ENCODE data around the gene TRIM66. TPM values are rescaled to one million over a fixed set of nuclear protein-coding genes. Genes with fewer than 3 reads are reported as not detected.

TRIM66 gene
- total and polyA plus RNA-seq, 9 of the 15 experiments (the other 6 are each of a cell fraction or from before 2014, with no cell fraction given), result 1.1 to 7.3 (median 4.9) TPM

DNA sequence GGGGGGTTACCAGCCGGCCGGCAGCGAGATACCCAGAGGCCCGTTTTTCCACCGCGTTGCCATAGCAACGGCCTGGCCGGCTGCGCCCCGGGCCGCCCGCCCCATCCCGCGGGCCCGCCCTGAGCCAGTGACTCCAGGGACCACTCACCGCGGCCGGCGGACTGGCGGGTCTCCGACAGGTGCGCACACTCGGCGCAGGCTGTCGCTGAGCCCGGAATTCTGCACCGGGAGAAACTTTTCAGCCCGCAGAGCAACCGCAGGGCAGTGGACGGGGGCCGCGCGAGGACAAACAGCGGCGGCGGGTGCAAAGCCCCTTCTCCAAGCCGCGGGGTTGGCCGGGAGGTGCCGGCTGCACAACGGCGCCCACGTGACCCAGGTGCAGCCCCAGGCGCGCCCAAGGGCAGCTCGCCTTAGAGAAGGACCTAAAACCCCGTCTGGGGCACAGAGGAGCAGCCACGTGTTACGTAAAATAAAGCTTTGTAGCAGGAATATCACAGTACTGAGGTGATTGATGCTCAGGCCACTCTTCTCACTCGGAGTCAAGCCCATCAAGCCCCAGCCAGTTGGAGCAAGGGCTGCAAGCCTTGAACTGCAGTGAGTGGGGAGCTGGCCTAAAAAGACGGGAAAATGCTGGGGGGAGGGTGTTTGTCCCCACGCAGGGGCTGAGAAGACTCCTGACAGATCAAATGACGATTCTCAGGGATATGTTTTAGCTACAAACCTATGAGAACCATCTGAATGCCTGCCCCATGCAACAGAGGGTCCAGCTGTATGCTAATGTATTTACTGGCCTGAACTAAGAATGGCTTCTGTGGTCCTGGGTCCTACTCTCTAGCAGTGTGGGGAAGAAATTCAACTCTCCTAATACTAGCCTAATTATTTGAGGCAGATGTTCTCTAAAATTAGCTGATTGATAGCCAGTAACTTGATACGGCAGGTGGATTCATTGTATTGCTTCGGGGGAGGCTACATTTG lies 88.2 kb downstream of the TRIM66 start, which contains the start of gene STK33 (continued):
- TF ChIP-seq, protein P1, sequence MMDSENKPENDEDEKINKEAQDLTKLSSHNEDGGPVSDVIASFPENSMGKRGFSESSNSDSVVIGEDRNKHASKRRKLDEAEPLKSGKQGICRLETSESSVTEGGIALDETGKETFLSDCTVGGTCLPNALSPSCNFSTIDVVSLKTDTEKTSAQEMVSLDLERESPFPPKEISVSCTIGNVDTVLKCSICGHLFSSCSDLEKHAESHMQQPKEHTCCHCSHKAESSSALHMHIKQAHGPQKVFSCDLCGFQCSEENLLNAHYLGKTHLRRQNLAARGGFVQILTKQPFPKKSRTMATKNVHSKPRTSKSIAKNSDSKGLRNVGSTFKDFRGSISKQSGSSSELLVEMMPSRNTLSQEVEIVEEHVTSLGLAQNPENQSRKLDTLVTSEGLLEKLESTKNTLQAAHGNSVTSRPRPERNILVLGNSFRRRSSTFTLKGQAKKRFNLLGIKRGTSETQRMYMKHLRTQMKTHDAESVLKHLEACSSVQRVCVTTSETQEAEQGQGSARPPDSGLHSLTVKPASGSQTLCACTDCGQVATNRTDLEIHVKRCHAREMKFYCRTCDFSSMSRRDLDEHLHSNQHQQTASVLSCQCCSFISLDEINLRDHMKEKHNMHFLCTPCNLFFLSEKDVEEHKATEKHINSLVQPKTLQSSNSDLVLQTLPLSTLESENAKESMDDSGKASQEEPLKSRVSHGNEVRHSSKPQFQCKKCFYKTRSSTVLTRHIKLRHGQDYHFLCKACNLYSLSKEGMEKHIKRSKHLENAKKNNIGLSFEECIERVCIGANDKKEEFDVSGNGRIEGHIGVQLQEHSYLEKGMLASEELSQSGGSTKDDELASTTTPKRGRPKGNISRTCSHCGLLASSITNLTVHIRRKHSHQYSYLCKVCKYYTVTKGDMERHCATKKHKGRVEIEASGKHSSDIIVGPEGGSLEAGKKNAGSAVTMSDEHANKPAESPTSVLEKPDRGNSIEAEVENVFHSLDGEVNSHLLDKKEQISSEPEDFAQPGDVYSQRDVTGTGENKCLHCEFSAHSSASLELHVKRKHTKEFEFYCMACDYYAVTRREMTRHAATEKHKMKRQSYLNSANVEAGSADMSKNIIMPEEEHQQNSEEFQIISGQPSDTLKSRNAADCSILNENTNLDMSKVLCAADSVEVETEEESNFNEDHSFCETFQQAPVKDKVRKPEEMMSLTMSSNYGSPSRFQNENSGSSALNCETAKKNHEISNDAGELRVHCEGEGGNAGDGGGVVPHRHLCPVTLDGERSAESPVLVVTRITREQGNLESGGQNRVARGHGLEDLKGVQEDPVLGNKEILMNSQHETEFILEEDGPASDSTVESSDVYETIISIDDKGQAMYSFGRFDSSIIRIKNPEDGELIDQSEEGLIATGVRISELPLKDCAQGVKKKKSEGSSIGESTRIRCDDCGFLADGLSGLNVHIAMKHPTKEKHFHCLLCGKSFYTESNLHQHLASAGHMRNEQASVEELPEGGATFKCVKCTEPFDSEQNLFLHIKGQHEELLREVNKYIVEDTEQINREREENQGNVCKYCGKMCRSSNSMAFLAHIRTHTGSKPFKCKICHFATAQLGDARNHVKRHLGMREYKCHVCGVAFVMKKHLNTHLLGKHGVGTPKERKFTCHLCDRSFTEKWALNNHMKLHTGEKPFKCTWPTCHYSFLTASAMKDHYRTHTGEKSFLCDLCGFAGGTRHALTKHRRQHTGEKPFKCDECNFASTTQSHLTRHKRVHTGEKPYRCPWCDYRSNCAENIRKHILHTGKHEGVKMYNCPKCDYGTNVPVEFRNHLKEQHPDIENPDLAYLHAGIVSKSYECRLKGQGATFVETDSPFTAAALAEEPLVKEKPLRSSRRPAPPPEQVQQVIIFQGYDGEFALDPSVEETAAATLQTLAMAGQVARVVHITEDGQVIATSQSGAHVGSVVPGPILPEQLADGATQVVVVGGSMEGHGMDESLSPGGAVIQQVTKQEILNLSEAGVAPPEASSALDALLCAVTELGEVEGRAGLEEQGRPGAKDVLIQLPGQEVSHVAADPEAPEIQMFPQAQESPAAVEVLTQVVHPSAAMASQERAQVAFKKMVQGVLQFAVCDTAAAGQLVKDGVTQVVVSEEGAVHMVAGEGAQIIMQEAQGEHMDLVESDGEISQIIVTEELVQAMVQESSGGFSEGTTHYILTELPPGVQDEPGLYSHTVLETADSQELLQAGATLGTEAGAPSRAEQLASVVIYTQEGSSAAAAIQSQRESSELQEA (IDR thresholded peaks at IDR 0.05; ENCODE audit: low read depth), result peak; percentile 60; the same call in 1 of the 2 replicates
- TF ChIP-seq JUNB (CRISPR knock-in tag; conservative IDR thresholded peaks at IDR 0.05) (no peak), BRD9 (IDR thresholded peaks at IDR 0.05; ENCODE audit: low read depth, partially characterized antibody) (no peak), TCF7L2 (IDR thresholded peaks at IDR 0.05; ENCODE audit: low read depth, low read length) (no peak), RFX1 (IDR thresholded peaks at IDR 0.05) (peak; percentile 74), PCBP2 (IDR thresholded peaks at IDR 0.05; ENCODE audit: low read depth, low read length, poor library complexity, severe bottlenecking) (no peak)
- TF ChIP-seq, protein P2, sequence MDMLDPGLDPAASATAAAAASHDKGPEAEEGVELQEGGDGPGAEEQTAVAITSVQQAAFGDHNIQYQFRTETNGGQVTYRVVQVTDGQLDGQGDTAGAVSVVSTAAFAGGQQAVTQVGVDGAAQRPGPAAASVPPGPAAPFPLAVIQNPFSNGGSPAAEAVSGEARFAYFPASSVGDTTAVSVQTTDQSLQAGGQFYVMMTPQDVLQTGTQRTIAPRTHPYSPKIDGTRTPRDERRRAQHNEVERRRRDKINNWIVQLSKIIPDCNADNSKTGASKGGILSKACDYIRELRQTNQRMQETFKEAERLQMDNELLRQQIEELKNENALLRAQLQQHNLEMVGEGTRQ (CRISPR knock-in tag; IDR thresholded peaks at IDR 0.05), result peak; percentile 62
- TF ChIP-seq, protein P3, sequence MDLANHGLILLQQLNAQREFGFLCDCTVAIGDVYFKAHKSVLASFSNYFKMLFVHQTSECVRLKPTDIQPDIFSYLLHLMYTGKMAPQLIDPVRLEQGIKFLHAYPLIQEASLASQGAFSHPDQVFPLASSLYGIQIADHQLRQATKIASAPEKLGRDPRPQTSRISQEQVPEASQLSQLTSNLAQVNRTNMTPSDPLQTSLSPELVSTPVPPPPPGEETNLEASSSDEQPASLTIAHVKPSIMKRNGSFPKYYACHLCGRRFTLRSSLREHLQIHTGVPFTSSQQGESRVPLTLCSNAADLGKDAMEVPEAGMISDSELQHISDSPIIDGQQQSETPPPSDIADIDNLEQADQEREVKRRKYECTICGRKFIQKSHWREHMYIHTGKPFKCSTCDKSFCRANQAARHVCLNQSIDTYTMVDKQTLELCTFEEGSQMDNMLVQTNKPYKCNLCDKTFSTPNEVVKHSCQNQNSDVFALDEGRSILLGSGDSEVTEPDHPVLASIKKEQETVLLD (IDR thresholded peaks at IDR 0.05), result no peak
- TF ChIP-seq, protein P4, sequence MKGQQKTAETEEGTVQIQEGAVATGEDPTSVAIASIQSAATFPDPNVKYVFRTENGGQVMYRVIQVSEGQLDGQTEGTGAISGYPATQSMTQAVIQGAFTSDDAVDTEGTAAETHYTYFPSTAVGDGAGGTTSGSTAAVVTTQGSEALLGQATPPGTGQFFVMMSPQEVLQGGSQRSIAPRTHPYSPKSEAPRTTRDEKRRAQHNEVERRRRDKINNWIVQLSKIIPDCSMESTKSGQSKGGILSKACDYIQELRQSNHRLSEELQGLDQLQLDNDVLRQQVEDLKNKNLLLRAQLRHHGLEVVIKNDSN (CRISPR knock-in tag; IDR thresholded peaks at IDR 0.05), result peak; percentile 58
- TF ChIP-seq, protein P5, sequence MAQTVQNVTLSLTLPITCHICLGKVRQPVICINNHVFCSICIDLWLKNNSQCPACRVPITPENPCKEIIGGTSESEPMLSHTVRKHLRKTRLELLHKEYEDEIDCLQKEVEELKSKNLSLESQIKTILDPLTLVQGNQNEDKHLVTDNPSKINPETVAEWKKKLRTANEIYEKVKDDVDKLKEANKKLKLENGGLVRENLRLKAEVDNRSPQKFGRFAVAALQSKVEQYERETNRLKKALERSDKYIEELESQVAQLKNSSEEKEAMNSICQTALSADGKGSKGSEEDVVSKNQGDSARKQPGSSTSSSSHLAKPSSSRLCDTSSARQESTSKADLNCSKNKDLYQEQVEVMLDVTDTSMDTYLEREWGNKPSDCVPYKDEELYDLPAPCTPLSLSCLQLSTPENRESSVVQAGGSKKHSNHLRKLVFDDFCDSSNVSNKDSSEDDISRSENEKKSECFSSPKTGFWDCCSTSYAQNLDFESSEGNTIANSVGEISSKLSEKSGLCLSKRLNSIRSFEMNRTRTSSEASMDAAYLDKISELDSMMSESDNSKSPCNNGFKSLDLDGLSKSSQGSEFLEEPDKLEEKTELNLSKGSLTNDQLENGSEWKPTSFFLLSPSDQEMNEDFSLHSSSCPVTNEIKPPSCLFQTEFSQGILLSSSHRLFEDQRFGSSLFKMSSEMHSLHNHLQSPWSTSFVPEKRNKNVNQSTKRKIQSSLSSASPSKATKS (CRISPR knock-in tag; IDR thresholded peaks at IDR 0.05), result no peak

Data from K562 (cell line).